ENCODE data around the gene DNAI7.

DNAI7 gene

DNA sequence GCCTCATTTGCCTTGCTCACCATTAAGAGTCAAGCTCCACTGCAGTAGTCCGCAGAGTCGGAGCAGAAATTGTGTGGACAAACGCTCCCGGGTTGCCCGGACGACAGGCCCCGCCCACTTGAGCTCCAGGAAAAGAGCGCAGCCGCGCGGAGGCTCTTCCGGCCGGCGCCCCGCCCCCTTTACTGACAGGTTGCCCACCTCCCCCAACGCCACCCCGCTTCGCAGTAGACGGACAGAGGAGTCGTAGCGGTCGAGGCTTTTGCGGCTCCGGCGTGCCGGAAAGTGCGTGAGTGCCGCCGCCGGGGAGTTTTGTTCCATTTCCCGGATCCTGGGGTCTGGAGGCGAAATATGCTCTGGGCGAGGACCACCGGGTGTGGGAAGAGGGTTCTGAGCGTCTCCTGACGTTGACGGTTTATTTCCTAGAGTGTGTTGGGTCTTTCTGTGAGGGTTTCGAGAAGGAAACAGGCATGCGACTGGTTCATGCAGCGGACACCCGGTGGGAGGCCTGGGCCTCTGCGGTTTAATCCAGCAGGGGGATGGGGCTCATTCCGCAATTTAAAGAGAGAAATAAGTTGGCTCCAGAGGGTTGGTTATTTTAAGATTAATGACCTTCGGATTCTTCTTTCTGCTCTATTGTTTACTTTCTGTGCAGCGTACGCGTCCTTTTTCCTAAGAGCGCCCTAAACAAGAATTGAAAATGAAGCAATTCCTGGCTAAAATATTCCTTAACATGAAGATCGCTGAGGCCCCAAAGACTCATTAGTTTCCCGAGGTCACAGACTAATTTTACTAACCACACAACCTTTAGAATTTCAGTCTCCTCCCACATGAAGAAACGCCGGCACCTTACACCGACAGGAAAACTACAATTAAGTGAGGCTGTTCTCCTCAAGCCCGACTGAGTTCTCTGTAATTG is at the start of gene DNAI7, which contains the start of gene ETFRF1:
Gene DNAI7 (minus strand): TSS at position 105 of the 916 bp plus-strand sequence. CDS start 82 bp downstream, at position 23.
Gene ETFRF1 (plus strand): TSS at position 182 of the 916 bp plus-strand sequence. CDS start 8,720 bp downstream, outside the sequence.
- peak; percentile 99 for DNase-seq

DNA sequence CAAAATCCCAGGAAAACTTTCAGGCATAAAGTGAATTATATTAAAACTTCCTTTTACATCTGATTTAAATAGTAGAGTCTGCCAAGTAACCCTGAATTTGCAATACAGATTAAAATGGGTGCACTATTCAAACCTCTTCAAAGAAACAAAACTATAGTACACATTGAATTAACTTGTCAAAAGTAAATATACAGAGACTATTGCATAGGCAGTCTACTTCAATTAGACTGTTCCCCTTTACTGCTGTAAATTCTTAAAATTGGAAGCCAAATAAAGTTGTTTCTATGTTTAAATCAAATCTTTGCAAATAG is 48.7 kb upstream of the DNAI7 start:
- no peak for DNase-seq

DNA sequence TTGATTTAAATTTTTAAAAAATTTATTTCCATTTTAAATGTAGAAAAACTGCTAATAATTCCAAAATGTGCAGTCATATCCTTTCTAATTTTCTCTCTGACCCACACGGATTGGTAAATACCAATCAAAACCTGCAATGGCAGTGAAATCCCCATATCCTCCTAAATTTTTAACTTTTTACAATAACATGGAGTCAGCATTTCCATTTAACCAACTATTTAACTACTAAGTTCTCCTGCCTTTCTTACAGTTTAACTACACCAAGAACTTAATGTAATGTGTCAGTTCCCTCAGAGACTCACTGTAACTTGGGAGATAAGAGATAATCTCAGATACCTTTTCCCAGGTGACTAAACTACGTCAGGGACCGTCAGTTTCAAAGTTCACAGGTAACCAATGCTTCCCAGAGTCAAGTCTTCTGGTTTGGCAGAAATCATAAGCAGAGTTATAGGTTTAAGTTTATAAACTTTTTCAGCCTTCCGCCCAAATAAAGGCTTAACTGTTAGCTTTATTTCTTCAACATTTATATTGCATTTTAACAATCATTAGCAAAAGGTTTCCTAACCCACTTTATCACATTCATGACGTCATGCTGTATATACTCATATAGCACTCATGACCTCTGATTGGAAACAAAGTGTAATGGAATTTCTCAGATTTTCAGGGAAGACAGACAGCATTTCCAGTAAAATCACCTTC is 48.2 kb upstream of the DNAI7 start:
- DNase-seq: no peak

GRCh38 chr12:25241167-25242020 is 46.4 kb upstream of the DNAI7 start:
- DNase-seq: peak; percentile 78

GRCh38 chr12:25236626-25237025 is 41.7 kb upstream of the DNAI7 start:
- no peak for DNase-seq

GRCh38 chr12:25236190-25236589 is 41.2 kb upstream of the DNAI7 start:
- no peak for DNase-seq

- no peak for DNase-seq
Observed at GRCh38 chr12:25213338-25213737, 18.4 kb upstream of the DNAI7 start.

DNA sequence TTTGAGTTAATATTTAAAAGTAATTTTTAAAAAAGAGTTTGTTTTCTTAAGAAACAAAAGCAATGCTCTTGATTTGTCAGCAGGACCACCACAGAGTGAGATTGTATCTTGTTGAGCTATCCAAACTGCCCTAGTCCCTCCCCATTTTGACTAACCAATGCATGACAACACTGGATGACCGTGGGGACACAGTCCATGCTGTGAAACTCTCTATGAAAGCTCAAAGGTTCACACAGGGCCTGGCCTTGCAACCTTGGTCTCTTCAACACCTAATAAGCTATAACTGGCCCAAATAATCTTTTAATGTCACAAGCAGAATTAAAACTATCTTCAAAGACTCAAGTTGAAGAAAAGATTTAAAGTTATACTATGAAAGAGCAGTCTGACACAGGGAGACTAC is 13.6 kb upstream of the DNAI7 start:
- DNase-seq: no peak

DNA sequence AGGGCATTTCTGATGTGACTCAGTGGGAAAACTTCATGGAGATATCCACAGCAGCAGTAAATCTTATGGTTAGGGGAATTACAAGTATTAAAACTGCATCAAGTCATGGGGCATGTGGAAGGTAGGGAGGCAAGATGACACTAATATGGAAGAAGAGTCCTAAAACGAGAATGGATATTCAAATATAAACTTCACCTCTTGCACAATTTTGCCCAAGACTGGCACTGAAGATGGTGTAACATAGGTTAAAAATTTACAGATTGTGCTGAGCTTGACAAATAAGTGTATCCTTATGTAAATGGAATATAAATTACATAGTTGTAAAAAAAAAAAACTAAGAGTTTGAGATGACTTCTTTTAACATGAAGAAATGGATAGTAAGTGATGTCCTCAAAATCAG is 12.9 kb upstream of the DNAI7 start:
- DNase-seq: no peak

GRCh38 chr12:25207411-25207810 is 12.5 kb upstream of the DNAI7 start:
- DNase-seq: no peak

GRCh38 chr12:25202137-25202536 is 7.2 kb upstream of the DNAI7 start:
- no peak for DNase-seq

- no peak for DNase-seq
Observed at GRCh38 chr12:25200703-25201102, 5.7 kb upstream of the DNAI7 start.

DNA sequence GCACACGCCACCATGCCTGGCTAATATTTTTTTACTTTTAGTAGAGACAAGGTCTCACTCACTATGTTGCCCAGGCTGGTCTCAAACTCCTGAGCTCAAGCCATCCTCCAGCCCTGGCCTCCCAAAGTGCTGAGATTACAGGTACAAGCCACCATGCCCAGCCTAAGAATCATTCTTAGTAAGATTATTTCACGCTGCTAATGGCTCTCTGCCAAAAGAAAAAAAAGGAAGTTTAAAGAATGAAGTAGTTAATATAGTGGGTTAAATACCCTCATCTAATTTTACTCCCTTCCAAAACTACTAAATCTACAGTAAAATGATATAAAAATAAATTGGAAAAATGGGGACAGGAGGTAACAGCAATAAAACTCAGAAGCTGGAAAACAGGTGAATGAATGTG is 2.6 kb upstream of the DNAI7 start:
- DNase-seq: peak; percentile 74

DNA sequence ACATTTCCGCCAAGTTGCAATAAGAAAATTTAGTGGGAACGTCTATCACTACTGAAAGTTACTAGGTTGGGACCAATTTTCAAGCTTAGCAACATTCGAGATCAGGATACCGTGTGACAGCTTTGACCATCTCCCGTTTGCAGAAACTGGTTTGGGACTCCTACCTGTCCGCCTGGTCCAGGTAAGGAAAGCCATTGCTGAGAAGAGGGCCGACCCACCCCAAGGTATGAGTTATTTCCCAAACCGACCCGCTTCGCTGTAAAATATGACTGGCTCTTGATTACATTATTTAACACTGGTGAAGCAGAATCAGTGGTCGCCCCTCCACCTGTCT is 271 bp downstream of the DNAI7 start:
- no peak for DNase-seq

GRCh38 chr12:25194214-25194613 is 746 bp downstream of the DNAI7 start:
- no peak for DNase-seq

- DNase-seq: no peak
Observed at GRCh38 chr12:25190793-25191192, 4.2 kb downstream of the DNAI7 start.

DNA sequence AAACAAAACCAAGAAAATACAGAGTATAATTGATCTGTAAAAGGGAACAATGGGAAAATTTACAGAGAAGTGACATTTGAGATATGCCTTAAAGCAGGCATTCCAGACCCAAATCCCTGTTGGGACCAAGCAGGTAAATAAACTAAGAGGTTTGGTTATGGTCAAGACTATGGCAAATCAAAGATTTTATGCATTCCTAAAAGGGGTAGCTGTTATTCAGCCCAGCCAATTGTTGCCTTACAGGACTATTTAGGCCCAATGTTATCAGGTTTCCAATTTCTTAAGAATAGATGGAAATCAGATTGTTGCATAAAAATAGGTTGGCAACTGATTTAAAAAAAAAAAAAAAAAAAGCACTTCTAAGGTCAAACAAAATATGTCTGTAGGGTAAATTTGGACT is 5.3 kb downstream of the DNAI7 start:
- DNase-seq: no peak

- no peak for DNase-seq
Observed at GRCh38 chr12:25187781-25188180, 7.2 kb downstream of the DNAI7 start.

- no peak for DNase-seq
Observed at GRCh38 chr12:25186788-25187402, 8.1 kb downstream of the DNAI7 start.

DNA sequence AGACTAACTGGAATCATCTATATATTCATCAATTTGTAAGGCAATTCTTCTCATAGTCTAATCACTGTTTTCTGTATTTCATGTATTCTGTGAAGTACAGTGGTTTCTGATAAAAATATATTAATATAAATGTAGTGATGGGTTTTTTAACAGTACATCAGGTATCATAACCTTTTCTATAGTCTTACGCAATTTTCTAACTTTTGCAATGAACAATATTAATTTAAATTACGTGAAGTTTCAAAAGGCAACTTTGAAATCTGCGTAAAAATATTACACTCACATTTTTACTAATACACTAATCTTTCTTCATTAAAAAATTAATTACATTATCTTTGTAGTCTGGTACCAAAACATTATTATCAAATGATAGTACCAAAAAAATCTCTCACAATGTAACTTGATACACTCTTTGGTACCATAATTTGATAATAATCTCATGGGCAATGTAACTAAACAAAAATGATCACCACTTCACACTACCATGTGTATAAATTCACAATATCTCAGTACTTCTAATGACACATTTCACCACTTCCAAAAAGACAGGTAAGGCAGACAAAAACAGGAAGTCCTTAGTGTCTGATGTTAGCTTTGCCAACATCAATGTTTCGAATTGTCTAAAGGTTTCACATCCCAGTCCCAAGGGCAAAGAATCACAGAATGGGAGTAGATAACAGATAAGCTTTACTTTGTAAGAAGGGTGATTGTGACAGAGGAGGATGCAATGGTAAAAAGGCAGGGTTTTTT is 8.7 kb downstream of the DNAI7 start:
- no peak for DNase-seq

DNA sequence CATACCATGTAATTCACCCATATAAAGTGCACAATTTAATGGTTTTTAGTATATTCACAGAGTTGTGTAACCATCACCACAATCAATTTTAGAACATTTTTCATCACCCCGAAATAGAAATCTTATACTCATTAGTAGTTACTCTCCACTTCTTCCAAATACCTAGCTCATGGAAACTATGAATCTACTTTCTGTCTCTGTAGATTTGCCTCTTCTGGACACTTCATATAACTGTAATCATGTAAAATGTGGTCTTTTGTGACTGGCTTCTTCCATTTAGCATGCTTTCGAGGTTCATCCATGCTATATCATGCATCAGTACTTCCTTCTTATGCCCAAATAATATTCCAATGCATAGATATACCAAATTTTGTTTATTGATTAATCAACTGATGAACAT is 10.8 kb downstream of the DNAI7 start:
- DNase-seq: no peak

- no peak for DNase-seq
Observed at GRCh38 chr12:25182765-25183164, 12.2 kb downstream of the DNAI7 start.

Measured in hematopoietic multipotent progenitor cell treated with erythropoietin and hydrocortisone succinate and interleukin-3 and kit ligand, for 4 days (in vitro differentiated cells).